ENCODE data around the gene SMAP1. TPM values are rescaled to one million over a fixed set of nuclear protein-coding genes. Genes with fewer than 3 reads are reported as not detected.

The SMAP1 gene
- total RNA-seq, 1 experiment from 2014 or later, result 3.5 TPM

GRCh38 chr6:70693887-70694286 is 26.2 kb downstream of the SMAP1 start:
- ATAC-seq (no peak), DNase-seq (ENCODE audit: low read depth, low spot score) (no peak)
- no peaks in the 10 kb centered on the region; the same call in 1 of the 2 replicates for H4K20me1 ChIP-seq (ENCODE audit: insufficient read depth)
- TF ChIP-seq TCF7L2 (IDR thresholded peaks at IDR 0.05; ENCODE audit: borderline replicate concordance, extremely low read depth, insufficient read depth, insufficient read length) (no peak), EGR1 (IDR thresholded peaks at IDR 0.05; ENCODE audit: low read depth) (no peak), EZH2 (IDR thresholded peaks at IDR 0.05) (no peak), POLR2A (IDR thresholded peaks at IDR 0.05; ENCODE audit: borderline replicate concordance, extremely low read depth, insufficient read depth, insufficient read length) (no peak), SIN3A (IDR thresholded peaks at IDR 0.05; ENCODE audit: low read depth) (no peak), EZH2phosphoT487 (IDR thresholded peaks at IDR 0.05; ENCODE audit: borderline replicate concordance) (no peak), SRF (IDR thresholded peaks at IDR 0.05; ENCODE audit: low read depth) (no peak), ZNF274 (IDR thresholded peaks at IDR 0.05; ENCODE audit: low read depth, low read length) (no peak), CTCF (IDR thresholded peaks at IDR 0.05 in 2 of 3, conservative IDR thresholded peaks at IDR 0.05 in 1 of 3; ENCODE audit: borderline replicate concordance in 1 of 3, insufficient read depth in 1 of 3, low read depth in 2 of 3, low read length in 2 of 3) (no peak), CEBPB (IDR thresholded peaks at IDR 0.05; ENCODE audit: low read depth) (no peak), MAX (IDR thresholded peaks at IDR 0.05) (no peak)
- TF ChIP-seq, protein P1, sequence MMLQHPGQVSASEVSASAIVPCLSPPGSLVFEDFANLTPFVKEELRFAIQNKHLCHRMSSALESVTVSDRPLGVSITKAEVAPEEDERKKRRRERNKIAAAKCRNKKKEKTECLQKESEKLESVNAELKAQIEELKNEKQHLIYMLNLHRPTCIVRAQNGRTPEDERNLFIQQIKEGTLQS (IDR thresholded peaks at IDR 0.05), result no peak
- H3K79me2 ChIP-seq (ENCODE audit: insufficient read depth, low read length), result peaks cover 69% of the 10 kb centered on the region
- no peak overlapping the region for H3K4me2 ChIP-seq (ENCODE audit: low read length)
- H3K4me3 ChIP-seq (replicated peaks in 1 of 2; ENCODE audit: low read depth in 1 of 2, low read length in 2 of 2), result no peak overlapping the region
- no peak overlapping the region for H3K9ac ChIP-seq (ENCODE audit: low read length)
- no peak overlapping the region for H2AFZ ChIP-seq (ENCODE audit: low read depth, low read length, poor library complexity, severe bottlenecking)
- no peaks in the 10 kb centered on the region for H3K9me2 ChIP-seq (ENCODE audit: insufficient read depth)
- no peaks in the 10 kb centered on the region for H3K36me3 ChIP-seq (ENCODE audit: control insufficient read depth in 1 of 2, insufficient read depth in 2 of 2, low read length in 2 of 2)
- H3K27ac ChIP-seq (ENCODE audit: low read depth, low read length), result no peak overlapping the region
- H3K27me3 ChIP-seq (ENCODE audit: insufficient read depth, low read length), result no peaks in the 10 kb centered on the region
- ChIA-PET CTCF (no interaction called here), RAD21 (ENCODE audit: low non-redundant PET in 1 of 2, low total read pairs in 2 of 2, uncharacterized antibody in 2 of 2, unreplicated experiment in 2 of 2) (no interaction called here), POLR2A (no interaction called here)
- H3K9me3 ChIP-seq (ENCODE audit: control insufficient read depth in 1 of 2, insufficient read depth in 1 of 2, low read depth in 1 of 2, low read length in 2 of 2), result no peaks in the 10 kb centered on the region
- no TSS peak for BruUV-seq (replicated peaks)
- intact Hi-C loops (cut with micrococcal nuclease), result no loop called here
- H3K4me1 ChIP-seq (ENCODE audit: control insufficient read depth in 1 of 2, insufficient read depth in 2 of 2, low read length in 2 of 2), result no peaks in the 10 kb centered on the region
